NCI-H1930 (cell line): ENCODE data around the gene IL37.

Experiments used
- DNase-seq, 2 experiments: peaks; one replicate each; lab custom pipeline; 2025; lab: John Stamatoyannopoulos, UW

IL37 gene, protein sequence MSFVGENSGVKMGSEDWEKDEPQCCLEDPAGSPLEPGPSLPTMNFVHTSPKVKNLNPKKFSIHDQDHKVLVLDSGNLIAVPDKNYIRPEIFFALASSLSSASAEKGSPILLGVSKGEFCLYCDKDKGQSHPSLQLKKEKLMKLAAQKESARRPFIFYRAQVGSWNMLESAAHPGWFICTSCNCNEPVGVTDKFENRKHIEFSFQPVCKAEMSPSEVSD

DNA sequence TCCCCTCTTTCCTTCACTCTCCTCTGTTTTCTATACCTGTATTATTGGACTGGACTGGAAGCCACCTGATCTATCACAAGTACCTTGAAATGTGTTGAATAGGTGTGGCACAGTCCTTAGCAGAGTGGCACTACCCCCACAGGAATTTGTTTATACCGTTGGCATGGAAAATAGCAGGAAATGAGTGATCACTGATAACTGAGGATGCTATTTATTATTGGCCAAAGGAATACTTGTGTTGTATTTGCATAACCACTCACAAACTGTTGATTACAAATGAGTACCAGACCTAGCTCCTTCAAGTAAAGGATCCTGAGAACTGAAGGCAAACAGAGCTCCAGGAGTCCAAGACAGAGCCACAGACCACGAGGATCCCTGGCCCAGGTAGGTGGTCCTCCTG lies at the start of gene IL37:
Gene IL37, plus strand, starts transcription at position 301 of the 400 bp plus-strand sequence. CDS start 1,848 bp downstream, outside the sequence.
- DNase-seq: no peak

DNA sequence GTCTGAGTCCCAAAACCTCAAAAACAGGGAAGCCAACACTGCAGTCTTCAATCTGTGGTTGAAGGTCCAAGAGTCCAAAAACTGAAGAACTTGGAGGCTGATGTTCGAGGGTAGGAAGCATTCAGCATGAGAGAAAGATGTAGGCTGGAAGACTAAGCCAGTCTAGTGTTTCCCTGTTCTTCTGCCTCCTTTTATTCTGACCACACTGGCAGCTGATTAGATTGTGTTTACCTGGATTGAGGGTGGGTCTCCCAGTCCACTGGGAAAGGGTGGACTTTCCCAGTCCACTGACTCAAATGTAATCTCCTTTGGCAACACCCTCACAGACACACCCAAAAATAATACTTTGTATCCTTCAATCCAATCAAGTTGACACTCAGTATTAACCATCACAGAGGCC lies 46.9 kb upstream of the IL37 start:
- DNase-seq: no peak

DNA sequence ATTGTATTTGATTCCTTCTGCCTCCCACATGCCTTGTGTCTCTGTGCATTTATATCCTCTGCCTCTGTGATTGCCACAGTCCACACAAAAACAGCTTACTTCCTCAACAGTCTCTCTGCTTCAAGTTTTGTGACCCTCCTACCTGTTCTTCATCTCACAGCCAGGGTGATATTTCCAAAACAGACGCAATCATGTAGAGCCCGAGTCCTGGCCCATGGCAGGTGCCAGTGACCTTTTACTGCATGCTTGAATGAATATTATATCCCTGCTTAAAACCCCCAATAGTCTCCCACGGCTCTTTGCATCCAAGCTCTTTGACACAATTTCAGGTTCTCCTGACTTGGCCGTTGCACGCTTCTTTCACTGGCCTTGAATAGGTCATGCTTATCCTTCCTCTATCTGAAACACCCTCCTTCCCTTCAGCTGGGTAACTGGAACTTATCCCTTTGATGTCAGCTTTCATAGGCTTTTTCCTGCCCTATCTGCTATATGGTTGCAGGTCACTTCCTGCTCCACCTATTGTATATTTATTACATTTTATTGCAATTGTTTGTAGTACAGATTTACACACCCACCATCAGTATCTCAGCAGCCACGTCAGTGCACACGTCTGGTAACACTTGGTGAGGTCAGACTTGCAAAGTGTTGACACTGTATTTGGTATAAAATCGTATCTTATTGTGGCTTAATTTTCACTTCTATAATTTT lies 44.7 kb upstream of the IL37 start:
- DNase-seq: no peak

DNA sequence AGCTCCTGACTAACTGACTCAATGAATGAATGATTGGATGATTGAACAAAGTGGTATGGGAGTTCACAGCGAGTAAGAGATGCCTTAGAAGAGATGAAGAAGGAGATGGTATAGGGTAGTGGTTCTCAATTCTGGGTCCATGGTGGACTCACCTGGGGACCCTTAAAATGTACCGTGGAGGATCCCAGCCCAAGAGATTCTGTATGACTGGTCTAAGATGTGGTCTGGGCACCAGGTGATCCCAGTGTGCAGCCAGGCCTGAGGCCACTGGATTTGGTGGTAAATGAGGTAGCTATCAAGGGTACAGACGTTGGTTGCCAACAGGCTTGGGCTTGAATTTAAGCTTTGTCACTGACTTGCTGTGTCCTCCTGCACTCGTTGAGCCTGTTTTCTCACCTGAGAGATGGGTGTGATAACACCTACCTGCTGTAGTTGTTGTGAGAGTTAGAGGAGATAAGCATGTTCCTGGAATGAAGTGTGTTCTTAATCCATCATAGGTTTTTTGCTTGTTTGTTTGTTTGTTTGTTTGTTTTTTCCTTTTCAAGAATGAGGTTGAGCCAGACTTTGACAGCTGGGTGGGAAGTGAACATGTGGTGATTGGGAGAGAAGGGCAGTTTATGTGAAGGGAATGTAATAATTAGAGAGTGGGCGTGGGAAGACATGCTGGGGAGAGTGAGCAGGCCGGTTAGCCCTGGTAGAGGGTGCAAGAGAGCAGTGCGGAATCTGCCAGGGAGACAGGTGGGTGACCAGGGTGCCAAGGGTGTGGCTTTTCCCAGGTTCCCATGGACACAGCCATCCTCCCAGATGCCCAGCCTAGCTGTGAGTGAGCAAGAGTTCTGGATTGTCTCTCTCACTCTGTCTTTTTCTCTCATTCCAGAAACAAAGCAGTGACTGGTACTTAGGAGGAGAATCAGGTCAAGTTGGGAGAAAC lies 43.0 kb upstream of the IL37 start:
- DNase-seq: no peak

DNA sequence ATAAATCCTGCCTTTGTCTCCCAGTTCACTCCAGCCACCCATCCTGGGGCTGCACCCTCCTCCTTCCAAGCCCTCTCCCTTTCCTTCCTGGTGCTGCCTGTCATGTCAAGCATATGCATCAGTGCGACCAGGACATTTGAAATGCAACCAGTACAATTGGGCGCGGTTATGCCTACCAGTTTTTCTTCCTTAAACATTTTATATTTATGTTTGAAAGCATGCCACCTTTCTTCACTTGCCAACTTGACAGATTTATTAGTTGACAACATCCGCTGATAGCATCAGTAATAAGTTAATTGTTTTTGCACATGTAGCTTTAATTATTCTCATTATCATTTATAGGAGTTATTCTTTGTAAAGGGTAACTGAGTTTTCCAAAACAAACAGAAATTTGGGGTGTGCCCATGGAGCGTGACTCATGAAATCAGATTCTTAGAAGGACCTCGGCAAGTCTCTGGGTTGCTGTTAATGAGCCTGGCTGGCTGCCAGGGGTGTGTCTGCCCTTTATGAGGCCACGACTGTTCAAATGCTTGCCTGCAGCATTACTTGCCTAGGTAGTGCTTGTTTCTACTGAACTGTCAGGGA lies 41.6 kb upstream of the IL37 start:
- DNase-seq: peak in 1 of 2 experiments; percentile 44

DNA sequence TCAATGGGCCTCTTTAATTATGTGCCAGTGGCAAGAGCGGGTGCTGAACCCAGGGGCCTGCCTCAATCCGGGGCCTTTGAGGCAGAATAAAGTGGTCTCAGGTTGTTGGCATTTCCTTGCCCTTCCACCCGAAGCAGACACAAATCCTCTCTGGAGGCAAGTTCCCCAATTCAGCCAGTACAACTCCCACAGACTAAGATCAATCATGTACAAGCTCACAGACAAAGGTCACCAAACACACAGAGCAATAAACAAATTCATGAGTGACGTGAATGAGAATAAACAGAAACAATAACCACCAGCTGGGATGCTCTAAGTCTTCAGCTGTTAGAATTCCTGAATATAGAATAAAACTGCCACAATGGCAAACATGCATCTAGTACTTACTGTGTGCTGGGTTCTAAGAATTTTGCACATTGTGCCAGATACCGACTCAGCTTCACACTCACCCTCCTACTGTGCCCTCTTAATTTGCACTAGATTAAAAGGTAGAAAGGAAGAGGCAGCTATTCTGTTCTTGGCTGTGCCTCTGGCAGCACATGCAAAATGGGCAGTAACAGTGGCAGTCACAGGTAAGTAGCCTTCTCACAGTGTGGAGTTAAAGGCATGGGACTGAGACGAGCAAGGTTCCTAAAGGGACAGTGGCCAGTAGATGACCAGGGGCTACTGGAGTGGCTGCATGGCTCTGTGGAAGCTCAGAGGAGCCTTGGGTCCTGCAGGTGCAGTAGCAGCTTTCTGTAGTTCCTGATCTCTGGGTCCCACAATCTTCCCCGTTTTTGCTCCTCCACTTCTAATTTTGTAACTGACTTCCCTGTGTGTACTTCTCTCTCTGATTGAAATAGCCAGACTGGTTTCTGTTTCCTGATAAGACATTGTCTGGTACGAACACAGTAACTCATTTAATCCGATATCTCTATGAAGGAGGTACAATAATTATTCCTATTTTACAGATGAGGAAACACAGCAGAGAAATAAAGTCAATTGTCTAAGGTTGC lies 39.8 kb upstream of the IL37 start:
- no peak for DNase-seq

DNA sequence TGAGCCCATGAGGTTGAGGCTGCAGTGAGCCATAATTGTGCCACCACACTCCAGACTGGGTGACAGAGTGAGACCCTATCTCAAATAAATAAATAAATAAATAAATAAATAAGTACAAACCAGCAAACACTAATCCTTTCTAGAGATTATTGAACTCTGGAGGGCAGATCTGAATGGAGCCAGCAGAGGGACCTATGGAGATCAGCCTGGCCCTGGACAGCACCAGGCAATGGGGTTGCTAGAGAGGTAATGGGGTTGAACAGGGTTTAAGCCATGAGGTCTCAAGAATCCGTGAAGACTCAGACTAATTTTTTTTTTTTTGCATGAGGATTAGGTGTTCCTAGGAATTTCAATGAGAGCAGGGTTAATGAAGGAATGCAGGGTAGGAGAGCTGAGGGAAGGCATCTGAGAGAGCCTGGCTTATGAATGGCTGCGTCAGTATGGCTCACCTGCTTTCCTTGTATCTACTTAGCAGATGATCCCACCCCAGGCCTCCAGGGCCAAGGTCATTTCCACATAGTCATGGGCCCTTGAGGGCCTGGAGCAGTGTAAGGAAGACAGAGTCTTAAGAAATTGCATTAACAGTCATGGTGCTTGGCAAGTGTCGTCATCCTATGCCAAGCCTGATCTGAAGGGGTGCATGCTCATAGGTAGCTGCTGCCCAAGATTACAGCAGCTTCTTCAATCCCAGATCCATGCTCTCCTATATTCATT lies 34.6 kb upstream of the IL37 start:
- DNase-seq: no peak

DNA sequence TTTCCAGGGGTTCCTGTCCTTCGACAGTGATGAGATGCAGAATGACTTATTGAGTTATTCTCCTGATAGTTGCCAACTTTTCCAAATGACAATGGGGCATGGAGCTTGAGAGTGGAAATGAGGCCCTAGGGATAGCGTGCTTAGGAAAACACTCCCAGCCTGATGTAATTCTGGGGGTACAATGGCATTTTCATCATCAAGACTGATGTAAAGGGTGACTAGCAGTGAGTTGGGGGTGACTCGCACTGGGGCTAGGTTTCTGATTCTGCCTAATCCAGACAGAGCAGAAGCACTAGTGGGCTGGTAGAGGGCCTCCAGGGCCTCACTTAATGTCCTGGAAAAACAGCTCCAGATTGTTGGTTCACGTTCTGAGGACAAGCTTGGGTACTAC lies 34.0 kb upstream of the IL37 start:
- DNase-seq: no peak

DNA sequence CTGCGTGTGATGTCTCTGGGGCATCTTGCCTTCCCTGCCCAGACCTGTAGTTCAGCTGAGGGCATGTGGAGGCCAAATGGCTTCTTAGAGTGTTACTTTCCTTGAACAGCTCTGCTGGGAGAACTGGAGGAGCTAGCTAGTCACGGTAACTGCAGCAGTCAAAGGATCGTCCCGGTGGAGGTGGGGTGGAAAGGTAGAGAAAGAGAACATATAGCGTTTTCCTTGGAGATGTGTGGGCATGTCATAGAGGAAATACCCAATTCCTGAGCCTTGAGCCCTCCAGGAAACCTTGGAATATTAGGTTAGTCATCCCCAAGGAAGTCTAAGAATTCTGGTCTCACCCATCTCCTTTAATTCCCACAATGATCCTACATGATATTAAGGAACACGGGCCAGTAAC lies 33.5 kb upstream of the IL37 start:
- DNase-seq: no peak

DNA sequence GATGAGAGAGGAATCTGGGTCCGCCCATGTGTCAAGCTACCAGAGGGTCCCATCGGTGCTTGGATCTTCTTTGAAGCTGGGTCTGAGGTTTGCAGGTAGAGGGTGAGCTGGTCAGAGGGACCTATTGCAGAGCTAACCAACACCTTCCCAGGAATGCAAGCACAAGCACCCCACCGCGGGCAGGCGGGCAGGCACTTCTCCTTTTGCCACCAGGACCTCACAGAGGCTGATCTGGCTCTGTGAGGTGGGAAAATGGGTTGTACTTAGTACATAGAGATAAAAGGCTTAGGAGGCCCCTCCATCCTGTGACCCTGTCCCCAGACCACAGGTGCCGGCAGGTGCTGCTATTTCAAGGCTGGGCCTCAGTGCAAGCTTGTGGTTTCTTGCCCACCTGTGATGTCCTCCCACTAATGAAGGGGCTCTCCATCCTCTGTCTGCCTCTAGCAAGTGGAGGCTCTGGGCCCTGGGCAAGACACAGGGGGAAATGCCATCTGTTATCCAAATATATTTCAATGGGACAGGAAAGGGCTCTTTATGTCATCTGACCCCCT lies 31.4 kb upstream of the IL37 start:
- no peak for DNase-seq

DNA sequence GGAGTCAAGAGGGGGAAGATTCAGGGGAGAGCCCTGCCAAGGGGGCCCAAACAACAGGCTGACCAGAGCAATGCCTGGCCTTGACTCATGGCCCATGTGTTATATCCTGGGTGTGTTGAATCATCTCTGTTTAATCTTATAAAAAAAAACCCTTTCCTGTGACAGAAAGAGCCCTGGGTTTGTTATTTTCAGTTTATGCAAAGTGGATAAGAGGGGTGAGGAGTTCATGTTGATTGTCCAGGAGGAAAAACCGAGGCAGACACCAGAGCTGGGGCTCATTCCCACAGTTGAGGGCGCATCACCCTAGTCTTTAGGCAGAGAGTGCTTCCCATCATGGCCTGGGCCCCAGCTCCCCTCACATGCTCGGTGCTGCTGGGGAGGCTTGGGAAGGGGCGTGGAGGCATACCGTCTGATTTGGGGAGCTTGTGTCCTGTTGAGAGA lies 30.9 kb upstream of the IL37 start:
- DNase-seq: no peak

DNA sequence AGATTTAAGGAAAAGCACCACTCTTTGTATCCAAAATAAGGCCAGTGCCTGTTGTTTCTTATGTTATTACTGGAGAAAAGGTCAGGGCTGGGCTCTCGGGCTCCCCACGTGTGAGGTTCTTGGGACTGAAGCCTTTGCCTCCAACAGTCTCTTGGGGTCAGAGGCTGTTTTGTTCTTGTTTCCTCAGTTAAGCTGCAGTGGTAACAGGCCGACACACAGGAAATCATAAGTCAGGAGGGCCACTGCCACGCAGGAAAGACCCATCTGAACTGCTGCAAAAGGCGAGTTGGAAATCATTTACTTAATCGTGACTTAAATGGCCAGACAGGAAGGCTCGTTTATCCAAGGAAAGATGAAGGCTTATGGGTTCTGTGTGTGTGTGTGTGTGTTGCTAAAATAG lies 30.3 kb upstream of the IL37 start:
- DNase-seq: no peak

DNA sequence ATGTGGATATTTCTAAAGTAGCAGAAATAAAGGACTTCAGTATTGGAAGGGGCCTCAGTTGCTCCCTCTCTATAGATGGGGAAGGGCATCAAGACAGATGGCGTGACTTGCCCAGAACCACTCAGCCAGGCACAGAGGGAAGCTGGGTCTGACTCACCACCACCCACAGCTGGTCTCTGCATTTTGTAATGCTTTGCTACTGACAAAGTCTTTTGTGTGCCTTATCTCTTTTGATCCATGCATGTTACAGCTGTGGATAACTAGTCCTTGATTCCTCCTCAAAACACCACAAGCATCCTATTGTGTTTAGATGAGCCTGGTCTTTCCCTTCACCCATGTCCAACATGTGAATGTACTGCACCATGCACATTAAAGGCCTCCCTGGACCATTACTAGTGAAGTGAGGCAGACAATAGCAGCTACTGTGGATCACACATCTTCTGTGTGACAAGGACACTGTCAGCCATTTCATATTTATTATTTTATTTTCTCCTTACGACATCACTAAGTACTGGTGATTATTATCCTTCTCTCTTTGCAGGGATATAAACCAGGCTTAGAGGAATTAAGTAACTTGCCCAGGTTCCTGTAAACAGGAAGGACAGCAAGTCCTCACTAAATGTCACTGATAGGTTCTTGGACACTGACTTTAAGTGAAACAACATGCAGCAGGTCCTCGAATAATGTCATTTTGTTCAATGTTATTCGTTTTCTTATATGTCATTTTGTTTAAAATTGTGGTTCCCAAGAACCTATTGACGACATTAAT lies 29.6 kb upstream of the IL37 start:
- no peak for DNase-seq

DNA sequence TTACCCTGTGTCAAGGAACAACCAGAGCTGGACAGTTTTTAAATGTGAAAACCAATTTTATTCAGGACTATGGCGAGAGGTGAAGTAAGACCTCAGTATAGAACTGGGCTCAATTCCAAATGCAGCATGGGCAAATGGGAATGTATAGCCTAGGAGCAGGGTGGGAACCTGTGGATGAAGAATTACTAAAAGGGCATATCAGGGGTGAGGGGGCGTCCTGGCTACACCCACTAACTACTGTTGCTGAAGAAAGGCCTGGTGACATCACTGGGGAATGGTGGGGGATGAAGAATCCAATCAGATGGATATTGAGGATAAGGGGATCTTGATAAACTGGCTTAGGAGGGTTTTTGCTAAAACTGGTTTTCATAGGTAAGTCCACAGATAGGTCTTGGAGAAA lies 27.3 kb upstream of the IL37 start:
- no peak for DNase-seq

DNA sequence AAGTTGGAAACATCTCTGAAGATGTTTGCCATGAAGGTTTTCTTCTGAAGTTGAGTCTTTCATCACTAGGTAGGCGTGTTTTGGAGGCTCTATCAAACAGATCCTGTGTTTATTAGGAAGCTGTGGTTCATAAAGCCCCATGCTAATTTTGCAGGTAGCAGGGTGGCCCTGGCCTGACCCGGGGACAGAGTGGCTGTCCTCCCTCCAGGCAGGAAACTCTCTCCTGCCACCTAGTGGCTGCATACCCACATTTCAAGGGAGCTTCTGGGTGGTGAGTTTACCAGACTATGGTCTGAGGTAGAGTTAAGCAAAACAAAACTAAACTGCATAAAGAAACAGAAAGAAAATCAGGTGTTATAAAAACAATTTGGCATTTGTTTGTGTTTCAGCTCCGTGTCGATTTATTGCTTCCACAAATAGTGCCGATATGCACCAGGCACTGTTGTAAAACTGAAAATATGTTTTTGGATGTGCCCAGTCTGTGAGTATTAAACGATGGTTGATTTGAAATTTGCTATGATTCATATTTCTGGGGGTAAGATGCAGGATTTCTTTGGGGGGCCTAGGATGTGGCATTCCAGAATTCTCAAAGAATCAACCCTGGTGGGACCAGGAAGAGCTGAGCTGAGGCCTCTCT lies 26.0 kb upstream of the IL37 start:
- peak in 1 of 2 experiments; percentile 6 for DNase-seq

DNA sequence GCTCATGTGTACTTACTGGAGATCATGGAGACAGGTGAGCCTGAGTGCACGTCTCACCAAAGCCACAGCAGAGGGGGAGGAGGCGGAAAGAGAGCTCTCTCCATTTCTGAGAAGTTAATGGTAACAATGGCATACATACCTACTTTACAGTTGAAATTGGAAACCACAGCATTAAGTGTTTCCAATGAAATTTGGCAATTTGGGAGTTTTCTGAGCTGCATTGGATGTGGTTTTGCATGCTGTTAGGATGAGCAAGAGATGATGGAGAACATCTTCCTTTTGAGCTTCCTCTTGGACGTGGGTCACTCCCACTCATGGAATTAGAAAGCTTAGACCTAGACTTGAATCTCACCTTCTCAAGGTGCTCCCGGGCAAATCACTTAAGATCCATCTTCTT lies 25.5 kb upstream of the IL37 start:
- DNase-seq: no peak

DNA sequence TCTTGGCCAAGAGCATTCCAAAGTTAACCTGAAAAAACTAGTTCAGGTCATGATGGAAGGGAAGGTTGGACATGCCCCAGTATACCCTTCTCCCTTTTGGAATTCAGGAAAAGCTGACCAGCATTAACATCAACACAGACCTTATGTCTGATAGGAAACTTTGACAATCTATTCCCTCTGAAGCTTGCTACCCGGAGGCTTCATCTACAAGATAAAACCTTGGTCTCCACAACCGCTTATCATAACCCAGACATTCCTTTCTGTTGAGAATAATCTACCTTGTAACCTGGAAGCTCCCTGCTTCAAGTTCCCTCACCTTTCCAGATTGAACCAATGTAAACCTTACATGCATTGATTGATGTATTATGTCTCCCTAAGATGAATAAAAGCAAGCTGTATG lies 24.7 kb upstream of the IL37 start:
- DNase-seq: no peak

DNA sequence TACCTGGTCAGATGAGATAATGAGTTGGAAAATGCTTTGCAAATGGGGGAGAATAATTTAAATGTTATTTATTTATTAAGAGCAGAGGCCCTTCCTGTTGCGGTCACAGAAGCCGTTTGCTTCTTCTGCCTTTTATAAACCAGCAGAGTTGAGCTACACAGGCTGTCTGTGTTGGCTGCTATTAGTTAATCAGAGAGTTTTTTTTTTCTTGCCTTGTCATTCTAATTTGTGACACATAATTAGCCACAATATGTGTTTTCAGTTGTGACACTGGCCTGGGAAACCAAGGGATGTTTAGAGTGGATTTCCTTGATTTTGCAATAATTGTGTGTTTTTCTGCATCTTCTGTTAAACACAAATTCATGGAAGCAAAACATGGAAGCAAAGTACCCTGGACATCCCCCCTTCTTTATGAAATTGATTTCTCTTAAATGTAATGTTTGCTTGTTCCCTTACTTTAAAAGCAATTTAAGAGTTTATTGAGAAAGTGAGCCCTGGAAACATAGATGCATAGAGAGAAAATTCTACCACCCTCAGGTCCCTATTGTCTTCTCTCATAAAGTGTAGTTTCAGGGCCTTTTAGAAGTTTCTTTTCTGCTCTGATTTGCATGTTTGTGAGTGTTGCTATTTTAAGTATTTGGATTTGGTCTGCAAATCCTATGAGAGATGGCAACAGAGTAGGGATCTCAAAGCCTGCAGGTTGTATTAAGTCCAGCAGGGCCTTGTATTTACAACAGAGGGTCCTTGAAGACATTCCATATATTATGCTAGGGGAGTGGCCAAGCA lies 22.8 kb upstream of the IL37 start:
- no peak for DNase-seq
